OCI-LY1 (cell line): ENCODE results near the gene CMIP.

Experiments used
- H2AFZ ChIP-seq: fragments of 200-600 bp; sonication (generic), shearing (Covaris generic); 2 replicates; pipeline ENCODE4 v1.6.0; 2014; ENCODE audit warnings: antibody characterized with exemption, mild to moderate bottlenecking, low read length
- H3F3A ChIP-seq: fragments of 200-600 bp; sonication (generic), shearing (Covaris generic); 2 replicates; pipeline ENCODE4 v1.6.0; 2014; ENCODE audit warnings: mild to moderate bottlenecking, antibody characterized with exemption, low read length, moderate library complexity; ENCODE audit not compliant: insufficient read depth
- H3K27ac ChIP-seq: fragments of 200-600 bp; sonication (generic); 2 replicates; pipeline ENCODE4 v1.5.1; 2014; ENCODE audit warnings: low read length, mixed run types, mild to moderate bottlenecking, low read depth; ENCODE audit not compliant: poor library complexity, severe bottlenecking
- H3K27me3 ChIP-seq: fragments of 200-600 bp; sonication (generic); 2 replicates; pipeline ENCODE4 v1.6.0; 2014; ENCODE audit warnings: antibody characterized with exemption, mild to moderate bottlenecking, low read length, moderate library complexity; ENCODE audit not compliant: insufficient read depth
- H3K36me3 ChIP-seq: fragments of 200-600 bp; sonication (generic); 2 replicates; pipeline ENCODE4 v1.6.1; 2014; ENCODE audit warnings: mild to moderate bottlenecking, antibody characterized with exemption, low read length, moderate library complexity, mixed read lengths; ENCODE audit not compliant: insufficient read depth
- H3K4me1 ChIP-seq: fragments of 200-600 bp; sonication (generic); 2 replicates; pipeline ENCODE4 v1.5.1; 2014; ENCODE audit warnings: mild to moderate bottlenecking, low read length, moderate library complexity; ENCODE audit not compliant: insufficient read depth, severe bottlenecking
- H3K4me2 ChIP-seq: fragments of 200-600 bp; sonication (generic), shearing (Covaris generic); 2 replicates; pipeline ENCODE4 v1.6.1; 2014; ENCODE audit warnings: low read length
- H3K4me3 ChIP-seq: fragments of 200-600 bp; sonication (generic); 2 replicates; pipeline ENCODE4 v1.5.1; 2014; ENCODE audit warnings: low read length, low read depth, mild to moderate bottlenecking, mixed read lengths; ENCODE audit not compliant: poor library complexity, severe bottlenecking
- H3K79me2 ChIP-seq: fragments of 200-600 bp; shearing (Covaris generic); 2 replicates; pipeline ENCODE4 v1.6.1; 2016; ENCODE audit warnings: mixed run types, low read length, mixed read lengths; ENCODE audit not compliant: insufficient read depth
- H3K9ac ChIP-seq: fragments of 200-600 bp; sonication (generic), shearing (Covaris generic); 2 replicates; pipeline ENCODE4 v1.6.1; 2014; ENCODE audit warnings: mild to moderate bottlenecking, low read length, mixed read lengths
- H3K9me2 ChIP-seq: fragments of 200-600 bp; sonication (generic), shearing (Covaris generic); 2 replicates; pipeline ENCODE4 v1.6.1; 2014; ENCODE audit warnings: low read depth, mild to moderate bottlenecking, low read length, mixed read lengths
- H3K9me3 ChIP-seq: fragments of 200-600 bp; shearing (Covaris generic); 2 replicates; pipeline ENCODE4 v1.6.1; 2014; ENCODE audit warnings: low read length, mixed read lengths
- H4K20me1 ChIP-seq: fragments of 200-600 bp; sonication (generic), shearing (Covaris generic); 2 replicates; pipeline ENCODE4 v1.6.0; 2016; ENCODE audit warnings: mild to moderate bottlenecking, low read length; ENCODE audit not compliant: insufficient read depth
- CTCF ChIP-seq: fragments of 200-600 bp; sonication (generic), shearing (Covaris generic); IDR thresholded peaks from 2 replicates; pipeline ENCODE4 v1.5.1; 2017; ENCODE audit warnings: mild to moderate bottlenecking, antibody characterized with exemption, low read length, moderate library complexity, mixed read lengths
- EZH2 ChIP-seq: fragments of 200-600 bp; sonication (generic), shearing (Covaris generic); IDR thresholded peaks from 2 replicates; pipeline ENCODE4 v1.8.0; 2017; ENCODE audit warnings: borderline replicate concordance, mixed run types, mild to moderate bottlenecking, antibody characterized with exemption, low read length, moderate library complexity, mixed read lengths

The CMIP gene

GRCh38 chr16:81491541-81492188, 47.1 kb downstream of the CMIP start:
- H3K4me2 ChIP-seq, result no peak overlapping the region
- no peaks in the 10 kb centered on the region for H3F3A ChIP-seq
- TF ChIP-seq CTCF (no peak), EZH2 (no peak)
- no peaks in the 10 kb centered on the region for H3K27me3 ChIP-seq
- H3K79me2 ChIP-seq, result 0 out of 2 replicates have a peak, but pooled peaks cover 4% of the 10 kb centered on the region
- no peak overlapping the region for H3K27ac ChIP-seq
- peaks cover 13% of the 10 kb centered on the region; the same call in 1 of the 2 replicates for H3K36me3 ChIP-seq
- H3K4me1 ChIP-seq, result peaks cover 26% of the 10 kb centered on the region
- no peaks in the 10 kb centered on the region for H3K9me3 ChIP-seq
- H2AFZ ChIP-seq, result no peak overlapping the region
- no peak overlapping the region for H3K9ac ChIP-seq
- no peaks in the 10 kb centered on the region for H4K20me1 ChIP-seq
- no peaks in the 10 kb centered on the region for H3K9me2 ChIP-seq
- no peak overlapping the region for H3K4me3 ChIP-seq

DNA sequence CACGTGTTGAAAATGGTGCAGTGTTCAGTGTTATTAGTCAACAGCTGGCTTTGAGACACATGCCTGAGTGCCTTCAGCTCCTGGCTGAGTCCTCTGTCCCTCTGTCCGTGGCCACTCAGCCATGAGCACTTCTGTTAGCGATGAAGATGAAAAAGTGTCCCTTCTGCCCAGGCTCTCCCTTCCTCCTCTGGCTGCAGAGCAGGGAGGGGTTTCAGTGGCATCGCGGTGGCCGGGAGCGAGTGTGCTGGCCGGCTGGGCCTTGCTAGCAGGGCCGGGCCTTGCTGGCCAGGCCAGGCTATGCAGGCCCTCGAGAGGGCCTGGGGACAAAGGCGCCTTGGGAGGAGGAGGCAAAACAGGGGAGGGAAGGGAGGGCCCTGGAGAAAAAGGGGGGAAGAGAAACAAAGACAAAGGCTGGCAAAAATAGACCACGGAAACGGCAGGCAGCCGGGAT, 47.7 kb downstream of the CMIP start:
- Histone ChIP-seq H3K4me1 (peaks cover 32% of the 10 kb centered on the region), H3K79me2 (0 out of 2 replicates have a peak, but pooled peaks cover 4% of the 10 kb centered on the region), H3K27ac (no peak overlapping the region), H4K20me1 (no peaks in the 10 kb centered on the region), H2AFZ (no peak overlapping the region), H3K9me2 (no peaks in the 10 kb centered on the region), H3K9ac (no peak overlapping the region), H3F3A (no peaks in the 10 kb centered on the region), H3K9me3 (no peaks in the 10 kb centered on the region), H3K4me2 (no peak overlapping the region), H3K36me3 (peaks cover 13% of the 10 kb centered on the region; the same call in 1 of the 2 replicates), H3K27me3 (no peaks in the 10 kb centered on the region), H3K4me3 (no peak overlapping the region)
- TF ChIP-seq CTCF (no peak), EZH2 (no peak)

DNA sequence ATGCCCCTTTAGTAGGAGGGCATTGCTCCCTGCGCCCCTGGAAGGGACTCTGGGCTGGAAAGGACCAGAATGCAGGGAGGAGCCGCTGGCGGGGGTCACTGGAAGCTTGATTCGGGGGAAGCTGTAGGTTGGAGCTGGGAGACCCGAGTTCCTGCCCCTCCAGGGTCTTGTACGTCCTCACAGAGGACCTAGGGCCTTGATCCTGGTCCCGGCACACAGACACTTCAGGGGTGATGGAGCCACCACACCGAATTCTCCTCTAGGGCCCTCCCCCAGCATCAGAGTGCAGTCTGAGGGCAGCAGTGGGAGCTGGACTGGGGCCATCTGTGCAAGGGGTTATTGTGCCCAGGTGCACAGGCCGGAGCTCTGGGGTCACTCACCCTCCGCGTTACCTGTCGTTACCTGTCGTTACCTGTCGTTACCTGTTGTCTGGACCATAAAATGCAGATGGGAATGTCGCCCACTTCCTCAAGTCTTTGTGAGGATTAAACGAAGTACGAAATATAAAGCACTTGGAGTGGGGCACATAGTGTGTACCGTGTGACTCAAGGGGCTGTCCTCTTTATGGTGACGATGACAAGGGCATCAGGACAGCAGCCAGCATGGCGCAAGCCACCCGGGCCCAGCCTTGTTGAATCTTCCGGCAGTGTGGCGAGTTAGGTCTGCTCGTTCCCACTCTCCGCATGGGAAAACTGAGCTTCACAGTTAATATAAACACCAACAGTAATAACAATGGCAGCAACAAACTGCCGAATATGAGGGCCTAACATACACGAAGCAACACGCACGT, 48.6 kb downstream of the CMIP start:
- H3F3A ChIP-seq, result no peaks in the 10 kb centered on the region
- no peak overlapping the region for H2AFZ ChIP-seq
- peaks cover 38% of the 10 kb centered on the region for H3K4me1 ChIP-seq
- TF ChIP-seq CTCF, result no peak
- no peak for TF ChIP-seq EZH2
- no peaks in the 10 kb centered on the region for H3K27me3 ChIP-seq
- no peaks in the 10 kb centered on the region for H3K9me3 ChIP-seq
- no peaks in the 10 kb centered on the region for H3K9me2 ChIP-seq
- H3K4me2 ChIP-seq, result no peak overlapping the region
- 0 out of 2 replicates have a peak, but pooled peaks cover 2% of the 10 kb centered on the region for H3K79me2 ChIP-seq
- H3K4me3 ChIP-seq, result no peak overlapping the region
- no peaks in the 10 kb centered on the region for H4K20me1 ChIP-seq
- H3K27ac ChIP-seq, result no peak overlapping the region
- H3K9ac ChIP-seq, result no peak overlapping the region
- H3K36me3 ChIP-seq, result peaks cover 13% of the 10 kb centered on the region; the same call in 1 of the 2 replicates
